GM19397 (cell line): ENCODE data around the gene DGKI.

Experiments
- ATAC-seq: cut with Tn5 transposase; IDR thresholded peaks from one replicate; pipeline ENCODE4 v1.9.1; 2021; ENCODE audit warnings: mild to moderate bottlenecking, moderate library complexity; ENCODE audit not compliant: unreplicated experiment

The DGKI gene

DNA sequence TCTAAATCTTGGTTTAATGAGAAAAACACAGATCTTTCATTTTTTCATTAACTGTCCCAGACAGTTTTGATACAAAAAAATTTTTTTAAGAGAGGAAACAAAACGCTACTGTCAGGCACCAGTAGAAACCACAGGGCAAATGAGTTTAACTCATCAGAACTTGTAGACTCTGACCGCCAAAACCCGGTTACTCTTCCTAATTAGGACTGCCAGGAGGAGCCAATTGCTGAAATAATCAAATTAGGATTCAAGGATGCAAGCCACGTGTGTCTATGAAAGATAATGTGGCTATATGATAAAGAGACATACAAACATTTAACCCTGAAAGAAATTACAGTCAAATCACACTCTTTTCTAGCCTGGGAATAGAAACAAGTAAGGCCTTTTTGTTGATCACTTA lies 154.4 kb downstream of the DGKI start:
- ATAC-seq: no peak

DNA sequence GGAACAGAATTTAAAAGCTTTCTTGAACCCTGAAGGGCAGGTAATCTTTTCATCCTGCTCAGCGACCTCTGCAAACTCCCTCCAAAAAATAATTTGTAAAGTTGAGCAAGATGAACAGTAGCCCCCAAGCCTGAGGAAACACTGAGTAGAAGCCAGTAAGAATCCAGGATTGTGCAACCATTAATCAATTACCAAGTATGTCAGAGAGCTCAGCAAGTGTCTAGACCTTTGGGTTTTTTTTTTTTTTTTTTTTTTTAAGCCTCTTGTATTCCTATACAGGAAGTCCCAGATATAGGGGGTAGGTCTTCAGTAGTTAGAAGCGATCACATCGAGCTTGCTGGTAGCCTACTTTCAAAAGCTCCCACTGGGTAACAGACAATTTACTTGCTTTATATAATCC lies 155.2 kb downstream of the DGKI start:
- no peak for ATAC-seq

DNA sequence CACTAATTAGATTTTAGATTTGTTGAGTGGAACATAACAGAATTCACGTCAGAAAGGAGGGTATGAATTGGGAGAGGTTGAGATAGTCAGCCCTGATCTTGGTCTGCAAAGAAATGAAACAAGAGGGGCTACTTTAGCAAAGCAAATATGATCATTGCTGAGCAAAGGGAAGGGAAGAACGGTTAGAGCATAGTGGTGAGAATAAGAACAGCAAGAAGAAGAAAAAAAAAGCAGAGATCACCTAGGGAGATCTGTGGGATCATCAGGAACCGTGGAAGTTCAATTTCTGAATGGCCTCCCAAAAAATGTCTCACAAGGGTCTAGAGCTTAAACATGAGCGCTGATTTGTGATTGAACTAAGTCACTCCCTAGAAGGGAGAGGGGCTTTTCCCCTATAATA lies 156.1 kb downstream of the DGKI start:
- no peak for ATAC-seq

DNA sequence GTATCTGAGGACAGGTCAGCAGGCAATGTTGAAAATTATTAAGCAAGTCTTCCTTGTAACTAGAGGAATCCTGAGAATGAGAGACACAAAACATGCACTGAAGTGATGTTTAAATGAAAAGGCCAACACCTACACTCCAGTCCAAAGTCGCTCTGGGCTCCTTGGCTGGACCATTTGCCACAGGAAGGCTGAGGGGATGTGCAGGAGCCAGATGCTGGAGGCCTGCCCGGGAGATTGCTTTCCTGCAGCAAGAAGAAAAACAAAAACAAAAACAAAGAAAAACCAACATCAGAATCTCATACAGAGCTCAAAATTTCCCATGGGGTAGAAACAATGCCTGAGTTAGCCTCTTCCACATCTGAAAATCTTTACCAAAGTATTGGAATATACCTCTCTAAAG lies 157.0 kb downstream of the DGKI start:
- no peak for ATAC-seq

DNA sequence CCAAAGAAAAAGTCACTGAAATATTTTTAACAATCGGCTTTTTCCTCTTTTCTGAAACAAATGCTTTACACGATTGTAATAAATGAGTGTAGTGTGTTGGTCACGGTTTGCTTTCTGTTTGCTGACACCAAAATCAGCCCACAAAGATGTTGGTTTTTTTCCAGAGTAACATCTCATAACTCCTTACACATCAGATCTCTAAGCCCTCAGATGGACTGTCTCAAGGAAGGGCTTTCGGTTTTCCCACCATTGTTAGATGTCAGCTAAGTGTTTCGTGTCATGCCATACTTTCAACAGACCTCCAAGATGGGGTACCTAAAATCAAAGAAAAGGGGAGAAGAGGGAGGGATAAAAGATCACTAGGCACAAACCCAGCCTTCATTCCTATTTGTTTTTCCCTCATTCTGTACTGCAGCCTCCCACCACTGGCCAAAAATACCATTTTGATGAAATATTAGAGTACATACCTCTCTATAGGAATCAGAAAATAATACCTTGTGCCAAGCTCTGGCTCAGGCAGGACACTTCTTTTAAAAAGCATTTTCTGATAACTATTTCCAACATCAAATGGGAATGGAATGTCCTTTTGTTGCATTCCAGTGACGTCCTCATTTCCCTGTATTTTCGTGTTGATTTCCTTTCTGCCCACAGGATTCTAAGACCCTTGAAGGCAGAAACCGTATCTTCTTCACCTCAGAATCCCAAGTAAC lies 159.1 kb downstream of the DGKI start:
- no peak for ATAC-seq

DNA sequence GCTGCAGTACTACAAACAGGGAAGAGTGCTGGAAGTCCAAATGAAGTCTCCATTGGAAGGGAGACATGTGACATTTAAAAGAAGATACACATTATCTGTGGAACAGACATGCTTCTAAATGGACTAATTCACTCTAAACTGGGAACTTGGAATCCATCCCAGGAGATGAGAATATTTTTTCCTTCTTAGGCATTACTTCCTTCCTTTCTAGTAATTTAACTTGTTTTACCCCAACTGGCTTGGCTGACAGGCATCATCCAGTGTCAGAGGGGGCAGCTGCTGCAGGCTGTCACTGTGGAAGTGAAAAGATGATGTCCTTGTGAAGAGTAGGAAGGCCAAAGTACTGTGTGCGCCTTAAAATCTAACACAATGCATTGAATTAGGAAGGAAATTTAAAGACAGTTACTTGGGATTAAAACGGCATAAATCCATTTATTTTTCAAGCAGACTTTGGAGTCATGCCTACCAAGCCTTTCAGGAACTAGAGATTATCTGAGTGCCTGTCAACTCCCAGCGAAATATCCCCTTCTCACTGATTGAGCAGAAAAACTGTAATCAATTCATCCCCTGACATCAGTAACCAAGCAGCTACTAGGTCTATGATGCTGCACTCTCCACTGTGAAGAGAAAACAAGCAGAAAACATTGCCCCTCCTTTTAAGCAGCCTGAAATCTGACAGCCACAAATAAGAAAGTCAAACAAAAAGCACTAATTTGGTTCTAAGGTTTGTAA lies 161.2 kb downstream of the DGKI start:
- no peak for ATAC-seq

DNA sequence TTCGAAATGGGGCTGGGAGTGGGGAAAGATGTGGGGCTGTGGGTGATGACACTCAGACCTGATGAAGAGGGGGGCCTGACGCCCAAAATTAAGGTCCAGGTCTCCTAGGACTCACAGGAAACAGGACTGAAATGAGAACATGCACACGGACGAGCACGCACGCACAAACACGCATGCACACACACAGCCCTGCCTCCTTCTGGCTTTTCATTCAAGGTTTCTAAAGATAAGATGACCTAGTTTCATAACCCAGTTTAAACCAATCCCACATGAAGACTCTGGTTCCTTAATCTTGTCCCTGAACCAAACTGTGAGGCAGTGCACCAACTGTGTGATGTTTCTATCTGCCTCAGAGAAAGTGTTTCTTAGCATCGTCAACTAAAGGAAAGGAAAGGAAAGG lies 162.0 kb downstream of the DGKI start:
- no peak for ATAC-seq

DNA sequence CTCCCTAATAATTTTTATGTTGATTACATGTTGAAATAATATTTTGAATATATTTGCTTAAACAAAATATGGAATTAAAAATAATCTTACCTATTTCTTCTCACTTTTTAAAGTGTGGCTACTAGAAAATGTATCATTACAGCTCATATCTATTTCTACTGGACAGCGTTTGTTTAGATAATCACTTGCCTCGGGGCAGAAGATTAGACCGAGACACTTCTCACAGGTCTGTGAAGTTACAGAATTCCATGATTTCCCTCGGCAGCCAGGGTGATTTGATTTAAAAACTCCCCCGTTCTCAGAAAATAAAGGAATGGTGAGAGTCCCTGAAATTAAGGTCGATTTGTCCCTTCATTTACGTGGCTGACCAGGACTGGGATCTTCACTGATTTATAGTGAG lies 162.5 kb downstream of the DGKI start:
- no peak for ATAC-seq

DNA sequence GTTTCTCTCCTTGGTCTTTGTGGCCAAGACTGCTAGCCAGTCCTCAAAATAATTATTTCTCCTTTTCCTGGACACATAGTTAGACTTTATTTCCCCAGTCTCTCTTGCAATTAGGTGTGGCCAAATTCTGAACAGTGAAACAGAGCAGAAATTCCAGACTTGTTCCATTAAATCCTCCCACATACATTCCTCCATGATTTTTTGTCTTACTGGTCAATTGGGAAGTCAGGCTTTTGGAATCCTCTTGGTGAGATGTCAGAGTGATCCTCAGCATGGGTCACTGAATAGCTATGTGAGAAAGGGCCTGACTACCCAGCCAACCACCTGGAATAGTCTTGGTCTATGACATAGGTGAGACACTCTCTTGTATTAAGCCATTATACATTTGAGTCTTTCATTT lies 164.2 kb downstream of the DGKI start:
- no peak for ATAC-seq

DNA sequence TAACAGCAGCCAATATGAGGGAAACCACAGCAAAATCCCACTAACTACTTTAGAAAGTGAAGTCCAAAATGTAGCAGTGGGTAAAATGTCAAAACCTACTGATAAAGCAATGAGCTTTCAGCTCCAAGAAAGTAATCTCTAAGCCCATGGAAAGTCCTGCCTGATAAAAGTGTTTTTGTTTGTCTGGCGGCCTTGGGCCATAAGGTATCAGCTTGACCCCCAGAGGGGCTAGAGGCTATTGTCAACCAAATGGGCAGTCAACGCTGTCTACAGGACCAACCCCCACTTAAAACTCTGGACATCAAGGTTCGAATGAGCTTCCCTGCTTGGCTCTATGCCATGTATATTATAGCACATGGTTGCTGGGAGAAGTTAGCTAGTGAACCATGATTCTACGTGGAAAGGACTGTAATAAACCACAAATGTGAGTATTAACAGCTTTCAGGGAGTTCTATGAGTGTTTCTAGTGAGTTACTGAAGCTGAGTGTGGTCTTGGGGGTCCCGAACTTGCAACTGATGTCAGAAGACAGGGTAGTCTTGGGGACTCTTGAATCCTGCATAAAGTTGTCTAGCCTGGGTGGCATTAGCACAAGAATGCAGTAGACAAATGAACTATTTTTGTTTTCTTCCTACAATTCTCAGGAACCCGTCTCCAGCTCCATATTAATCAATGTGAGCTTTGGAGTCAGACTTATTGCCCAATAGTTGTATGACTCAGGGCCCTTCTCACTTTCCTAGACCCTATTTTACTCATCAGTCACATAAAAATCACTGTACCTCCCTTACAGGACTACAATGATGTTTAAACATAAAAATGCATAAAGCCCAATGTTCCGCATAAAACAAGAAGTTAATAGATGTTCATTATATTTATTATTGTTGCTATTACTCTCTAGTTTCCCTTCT lies 164.9 kb downstream of the DGKI start:
- ATAC-seq: no peak

DNA sequence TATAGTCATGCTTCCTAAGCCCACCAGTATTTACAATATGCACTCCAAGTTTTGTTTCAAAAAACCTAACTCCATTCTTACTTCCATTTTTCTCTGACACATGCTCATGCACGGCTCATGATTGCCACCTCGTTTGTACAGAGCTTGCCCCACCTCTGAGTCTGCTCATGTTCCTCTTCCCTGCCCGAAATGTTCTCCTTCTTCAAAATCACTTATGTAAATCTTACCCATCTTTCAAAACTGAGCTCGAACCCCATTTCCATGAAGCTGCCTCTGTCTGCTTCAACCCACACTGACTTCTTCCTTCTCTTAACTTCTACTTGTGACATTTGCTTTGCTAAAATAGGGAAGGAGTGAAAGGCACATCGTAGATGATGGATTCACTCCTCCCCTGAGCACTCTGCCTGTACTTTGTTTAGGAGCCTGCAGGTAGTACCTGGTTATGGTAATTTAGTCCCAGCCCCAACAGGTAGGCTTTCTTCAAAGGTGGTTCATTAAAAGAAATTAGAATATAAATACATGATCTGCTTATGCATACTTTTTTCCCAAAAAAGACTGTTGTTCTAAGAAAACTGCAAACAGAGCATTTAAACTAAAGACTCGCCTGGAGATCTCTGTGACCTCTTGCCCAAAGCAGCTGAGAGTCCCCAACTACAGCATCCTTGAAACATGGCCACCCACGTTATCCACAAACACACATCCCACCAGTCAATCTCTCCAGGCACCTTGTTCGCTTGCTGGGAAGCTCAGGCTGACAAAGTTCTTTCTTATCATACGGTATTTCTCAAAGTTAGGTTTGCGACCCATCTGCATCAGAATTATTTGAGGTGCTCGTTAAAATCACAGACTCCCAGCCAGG lies 172.0 kb downstream of the DGKI start:
- no peak for ATAC-seq

DNA sequence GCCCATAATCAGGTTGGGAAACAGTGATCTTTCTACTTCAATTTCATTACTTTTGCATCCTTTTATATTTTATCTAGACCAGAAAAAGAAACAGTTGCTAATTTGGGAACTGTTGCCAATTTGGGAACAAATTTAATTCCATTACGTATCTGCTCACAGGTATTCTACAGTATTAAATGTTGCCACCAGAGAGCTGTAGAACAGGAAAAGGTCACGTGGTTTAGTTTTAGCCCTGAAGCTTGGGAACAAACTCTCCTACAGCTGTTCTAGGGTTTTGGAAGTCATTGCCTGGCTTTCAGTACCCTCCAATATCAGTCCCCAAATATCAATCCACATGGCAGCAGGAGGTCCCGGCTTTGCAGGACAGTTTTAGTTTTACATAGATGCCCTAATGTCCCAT lies 172.7 kb downstream of the DGKI start:
- no peak for ATAC-seq

DNA sequence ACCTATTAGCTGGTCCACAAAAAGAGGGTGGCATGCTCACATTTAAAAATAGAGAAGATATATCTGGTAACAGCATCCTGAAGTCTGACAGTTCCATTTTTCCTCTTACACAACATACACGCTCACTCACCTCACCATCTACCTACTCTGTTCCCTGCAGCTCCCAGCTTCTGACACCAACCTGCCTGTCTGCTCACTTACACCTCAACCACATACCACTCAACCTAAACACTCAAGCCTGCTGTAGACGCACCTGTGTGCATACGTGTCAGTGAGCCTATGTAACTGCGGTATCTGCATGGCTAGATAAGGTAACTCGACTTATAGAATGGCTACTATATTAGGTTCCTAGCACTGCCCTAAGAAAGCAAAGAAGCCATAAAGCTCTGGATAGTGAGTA lies 174.9 kb downstream of the DGKI start:
- no peak for ATAC-seq

DNA sequence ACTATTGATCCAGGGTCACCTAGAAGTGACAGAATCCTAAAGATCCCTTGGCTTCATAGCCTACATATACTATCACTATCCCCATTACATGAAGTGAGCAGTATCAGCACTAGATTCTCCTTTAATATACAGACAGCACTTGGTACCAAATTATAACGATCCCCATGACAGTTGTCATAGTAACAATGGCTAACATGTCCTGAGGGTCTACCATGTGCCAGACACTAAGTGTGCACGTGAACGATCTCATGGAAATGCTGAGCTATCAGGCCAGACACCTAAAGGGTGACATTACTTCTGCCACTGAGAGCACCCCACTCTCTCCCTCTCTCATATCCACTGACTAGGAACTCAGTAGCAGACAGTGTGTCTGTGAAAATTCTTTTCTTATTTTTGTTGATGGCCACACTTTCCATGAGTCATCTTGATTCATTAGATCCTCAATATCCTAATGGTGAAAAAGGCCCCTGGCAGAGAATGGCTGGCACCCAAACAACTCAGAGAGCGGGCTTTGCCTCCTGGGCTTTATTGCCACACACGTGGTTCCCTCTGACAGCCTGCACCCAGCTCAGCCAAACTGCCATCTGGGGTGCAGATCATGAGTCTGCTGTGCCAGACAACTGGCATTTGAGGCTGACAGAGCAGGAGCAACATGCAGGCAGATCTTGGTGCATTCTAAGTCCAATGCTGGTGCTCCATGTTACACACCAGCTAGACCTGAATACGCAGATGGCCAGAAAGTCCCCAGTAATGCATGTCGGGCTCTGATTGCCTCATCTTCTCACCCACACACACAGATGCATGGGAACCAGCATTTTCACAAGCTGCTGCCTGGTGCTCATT lies 176.3 kb downstream of the DGKI start:
- no peak for ATAC-seq

DNA sequence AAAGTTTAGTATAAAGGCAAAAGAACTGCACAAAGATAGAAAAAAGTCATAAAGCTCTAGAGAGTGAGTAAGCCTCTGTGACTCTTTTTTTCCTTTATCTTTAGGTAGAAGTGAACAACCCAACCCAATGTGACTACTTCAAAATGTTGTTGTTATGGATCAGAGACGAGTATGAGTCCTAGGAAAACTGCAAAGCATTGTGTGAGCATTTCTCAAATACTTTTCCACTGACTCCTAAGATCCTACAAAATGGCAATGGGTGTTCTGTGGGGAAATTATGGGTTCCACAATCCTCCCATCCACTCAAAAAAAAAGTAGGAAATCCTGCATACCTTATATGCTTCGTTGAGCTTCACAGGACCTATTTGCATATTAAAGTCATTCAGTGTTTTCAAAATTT lies 177.1 kb downstream of the DGKI start:
- ATAC-seq: no peak

DNA sequence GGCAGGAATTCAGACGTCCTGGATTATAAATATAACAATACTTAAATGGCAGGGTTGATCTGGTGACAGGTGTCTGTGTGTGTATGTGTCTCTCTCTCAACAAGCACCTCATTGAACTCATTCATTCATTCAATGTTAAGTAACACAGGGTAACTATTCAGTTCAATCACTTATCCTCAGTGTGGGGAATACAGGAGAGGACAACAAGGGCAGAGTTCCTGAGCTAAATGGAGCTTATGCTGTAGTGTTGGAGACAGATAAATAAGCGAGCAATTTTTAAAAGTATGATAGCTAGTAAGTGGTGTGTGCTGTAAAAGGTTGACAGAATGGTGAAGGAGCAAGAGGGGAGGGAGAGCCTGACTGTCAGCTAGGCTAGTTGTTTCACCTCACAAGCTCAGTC lies 178.4 kb downstream of the DGKI start:
- ATAC-seq: no peak

DNA sequence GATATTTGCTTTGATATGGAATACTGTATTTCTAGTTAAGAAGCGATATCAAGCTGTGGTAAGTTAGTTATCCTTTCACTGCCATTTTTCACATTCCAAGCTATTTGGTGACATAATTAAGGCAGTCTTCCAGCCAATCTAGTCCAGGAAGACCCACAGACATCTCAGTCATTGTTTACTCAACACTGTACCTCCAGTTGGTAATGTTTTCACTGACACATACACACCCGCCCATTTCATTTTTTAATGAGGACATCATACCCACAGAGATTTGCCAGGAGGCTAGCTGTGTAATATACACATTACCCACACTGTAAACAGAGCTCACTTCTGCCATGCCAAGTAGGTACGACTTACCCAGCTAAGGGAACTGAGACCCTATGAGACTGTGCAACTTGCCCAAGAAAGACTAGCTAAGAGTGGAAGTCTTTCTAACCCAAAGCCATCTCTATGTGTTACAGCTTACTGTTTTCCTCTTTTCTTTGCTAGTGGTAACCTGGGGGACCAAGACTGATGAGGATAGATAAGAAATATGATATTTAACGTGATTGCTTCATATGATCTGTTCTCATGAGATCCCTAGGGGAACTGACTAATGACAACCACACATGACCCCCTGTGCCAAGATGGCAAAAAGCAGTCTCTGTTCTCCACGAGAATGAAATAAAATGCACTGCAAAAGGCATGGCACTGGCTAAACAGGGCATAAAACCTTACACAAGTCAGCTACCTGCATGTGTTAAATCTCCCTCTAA lies 179.0 kb downstream of the DGKI start:
- ATAC-seq: no peak

DNA sequence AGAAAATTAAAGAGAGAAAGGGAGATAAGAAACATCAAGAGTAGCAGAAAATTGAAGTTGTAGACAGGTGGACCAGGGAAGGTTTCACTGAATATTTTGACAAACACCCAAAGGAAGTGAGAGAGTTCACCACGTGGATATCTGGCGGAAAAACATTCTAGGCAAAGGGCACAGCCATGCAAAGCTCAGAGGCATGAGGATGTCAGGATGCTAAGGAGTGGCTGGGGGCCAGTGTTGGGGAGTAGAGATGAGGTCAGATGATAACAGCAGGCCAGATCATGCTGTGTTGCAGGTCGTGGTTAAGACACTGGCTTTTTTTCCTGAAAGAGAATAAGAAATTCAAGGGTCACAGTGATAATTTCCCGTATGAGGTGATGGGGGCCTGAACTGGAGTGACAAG lies 181.9 kb downstream of the DGKI start:
- ATAC-seq: no peak

DNA sequence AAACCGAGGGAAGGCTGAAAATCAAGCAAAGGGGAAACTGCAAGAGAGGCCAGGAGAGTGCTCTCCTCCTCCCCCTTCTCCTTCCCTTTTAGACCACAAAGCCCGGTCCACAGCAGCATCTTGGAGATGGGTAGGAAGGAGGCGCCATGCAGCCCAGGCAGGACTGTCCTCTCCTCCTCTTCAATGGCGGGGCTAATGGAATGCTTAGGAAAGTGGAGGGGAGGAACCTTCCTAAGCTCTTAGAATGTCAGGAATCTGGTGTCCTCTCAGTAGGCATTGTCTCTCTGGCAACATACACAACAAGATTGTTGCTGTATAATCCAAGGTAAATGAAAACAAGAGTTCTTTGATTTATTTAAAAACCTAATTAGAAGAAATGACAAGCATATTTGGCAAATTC lies 185.1 kb downstream of the DGKI start:
- ATAC-seq: no peak
